A673 (cell line): ENCODE data around the gene OR5C1. TPM values are rescaled to one million over a fixed set of nuclear protein-coding genes. Genes with fewer than 3 reads are reported as not detected.

Experiments used
- total RNA-seq: library from RNA; stranded (reverse); gene quantifications from 2 replicates; pipeline ENCODE4 v1.2.3, GENCODE V29; 2021

Gene OR5C1
- total RNA-seq, 1 experiment from 2014 or later = not detected

Other genes with a start within 250 kb of the OR5C1 start
- gene OR1N2, start 235.8 kb upstream of the OR5C1 start, total RNA-seq = not detected in 2 replicates
- not detected in 2 replicates for gene OR1L8, start 205.5 kb upstream of the OR5C1 start, total RNA-seq
- not detected in 2 replicates for gene OR1Q1, start 174.2 kb upstream of the OR5C1 start, total RNA-seq
- gene OR1B1, start 131.3 kb upstream of the OR5C1 start, total RNA-seq = not detected in 2 replicates
- not detected in 2 replicates for gene OR1L1, start 127.2 kb upstream of the OR5C1 start, total RNA-seq
- gene OR1L3, start 113.8 kb upstream of the OR5C1 start, total RNA-seq = not detected in 2 replicates
- gene OR1L4, start 64.9 kb upstream of the OR5C1 start, total RNA-seq = not detected in 2 replicates
- gene OR1L6, start 46.6 kb upstream of the OR5C1 start, total RNA-seq = not detected in 2 replicates
- not detected in 2 replicates for gene OR1K1, start 11.2 kb downstream of the OR5C1 start, total RNA-seq
- gene PDCL, start 39.7 kb downstream of the OR5C1 start, total RNA-seq = 32.8 and 35.5 TPM in 2 replicates
- 70.2 and 71.1 TPM in 2 replicates for gene RC3H2, start 116.4 kb downstream of the OR5C1 start, total RNA-seq
- 10.4 and 10.5 TPM in 2 replicates for gene ZBTB6, start 124.4 kb downstream of the OR5C1 start, total RNA-seq
- 10.1 and 10.9 TPM in 2 replicates for gene ZBTB26, start 142.6 kb downstream of the OR5C1 start, total RNA-seq
- 64.0 and 65.8 TPM in 2 replicates for gene RABGAP1, start 152.1 kb downstream of the OR5C1 start, total RNA-seq
- gene GPR21, start 244.7 kb downstream of the OR5C1 start, total RNA-seq = 0.31 TPM in 1 of 2 replicates, not detected in the other